Tibial artery (tissue), 4 donors: ENCODE measurements around the gene MAPK8IP2.
"Not testable (repeated sequence)": the region's sequence is repeated elsewhere in the genome, so short reads cannot be mapped to it uniquely, and the experiment has no call there.

Experiments used
- DNase-seq, 2 donors: peaks; one replicate each; pipeline ENCODE4 v3.0.0-alpha.2; 2019
- H3K27ac ChIP-seq, 2 donors: fragments of 200-600 bp; sonication (generic) in 1 of 2; 1 replicate in 1 of 2; 2 replicates in 1 of 2; pipeline ENCODE4 v1.5.1; 2018 to 2019; ENCODE audit warnings: mild to moderate bottlenecking in 1 of 2
- H3K27me3 ChIP-seq, 2 donors: fragments of 200-600 bp; sonication (generic) in 1 of 2; one replicate each; pipeline versions ENCODE4 v1.5.1 to v1.6.0; 2016 to 2019
- H3K36me3 ChIP-seq, 3 donors: fragments of 200-600 bp; sonication (generic) in 2 of 3; one replicate each; pipeline ENCODE4 v1.5.1; 2016 to 2019; ENCODE audit warnings: mild to moderate bottlenecking in 2 of 3
- H3K4me1 ChIP-seq, 4 donors: fragments of 200-600 bp; sonication (generic) in 2 of 4; 1 replicate in 3 of 4; 2 replicates in 1 of 4; pipeline ENCODE4 v1.5.1; 2016 to 2019
- H3K4me3 ChIP-seq, 2 donors: fragments of 200-600 bp; sonication (generic) in 1 of 2; 1 replicate in 1 of 2; 2 replicates in 1 of 2; pipeline ENCODE4 v1.5.1; 2018 to 2019; ENCODE audit warnings: mild to moderate bottlenecking in 2 of 2
- H3K9me3 ChIP-seq, 3 donors: fragments of 200-600 bp; sonication (generic) in 1 of 3; one replicate each; pipeline ENCODE4 v1.5.1; 2016 to 2019
- intact Hi-C: fragments of 100-400 bp; cut with DNase I; formaldehyde crosslinking; loops from one replicate; pipeline ENCODE4 v1.15.0; 2023; ENCODE audit warnings: low total_unique reads
- TF ChIP-seq, protein P1 (sequence below), 2 experiments: fragments of 200-600 bp in 1 of 2; fragments of 450-650 bp in 1 of 2; IDR thresholded peaks; one replicate each; pipeline ENCODE4 v1.5.1; 2017 to 2019; ENCODE audit warnings: antibody characterized with exemption in 2 of 2, mild to moderate bottlenecking in 1 of 2, moderate library complexity in 1 of 2

Gene MAPK8IP2

DNA sequence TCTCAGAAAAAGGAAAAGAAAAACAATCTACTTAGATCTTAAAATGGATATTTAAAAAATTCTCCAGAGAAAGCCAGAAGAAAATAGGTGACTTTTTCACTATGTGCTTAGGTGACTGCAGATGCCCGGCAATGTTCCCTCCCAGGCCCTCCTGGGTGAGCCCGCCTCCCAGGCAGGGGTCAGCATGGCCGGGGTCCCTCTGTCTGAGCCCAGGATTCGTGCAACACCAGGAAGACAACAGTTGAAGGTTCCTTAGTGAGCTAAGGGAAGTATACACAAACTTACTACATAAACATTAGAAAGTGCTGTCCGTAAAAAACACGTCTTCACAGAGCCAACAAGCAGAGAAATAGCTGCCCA lies 11.6 kb downstream of the MAPK8IP2 start:
- TF ChIP-seq, protein P1, sequence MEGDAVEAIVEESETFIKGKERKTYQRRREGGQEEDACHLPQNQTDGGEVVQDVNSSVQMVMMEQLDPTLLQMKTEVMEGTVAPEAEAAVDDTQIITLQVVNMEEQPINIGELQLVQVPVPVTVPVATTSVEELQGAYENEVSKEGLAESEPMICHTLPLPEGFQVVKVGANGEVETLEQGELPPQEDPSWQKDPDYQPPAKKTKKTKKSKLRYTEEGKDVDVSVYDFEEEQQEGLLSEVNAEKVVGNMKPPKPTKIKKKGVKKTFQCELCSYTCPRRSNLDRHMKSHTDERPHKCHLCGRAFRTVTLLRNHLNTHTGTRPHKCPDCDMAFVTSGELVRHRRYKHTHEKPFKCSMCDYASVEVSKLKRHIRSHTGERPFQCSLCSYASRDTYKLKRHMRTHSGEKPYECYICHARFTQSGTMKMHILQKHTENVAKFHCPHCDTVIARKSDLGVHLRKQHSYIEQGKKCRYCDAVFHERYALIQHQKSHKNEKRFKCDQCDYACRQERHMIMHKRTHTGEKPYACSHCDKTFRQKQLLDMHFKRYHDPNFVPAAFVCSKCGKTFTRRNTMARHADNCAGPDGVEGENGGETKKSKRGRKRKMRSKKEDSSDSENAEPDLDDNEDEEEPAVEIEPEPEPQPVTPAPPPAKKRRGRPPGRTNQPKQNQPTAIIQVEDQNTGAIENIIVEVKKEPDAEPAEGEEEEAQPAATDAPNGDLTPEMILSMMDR (IDR thresholded peaks at IDR 0.05): no peak
- Histone ChIP-seq H3K27ac (no peak overlapping the region), H3K4me3 (no peak overlapping the region), H3K9me3 (no peaks in the 10 kb centered on the region), H3K27me3 (peaks cover 0 to 63% of the 10 kb centered on the region in 2 donors), H3K4me1 (no peaks in the 10 kb centered on the region), H3K36me3 (no peaks in the 10 kb centered on the region)
- DNase-seq: no peak
- intact Hi-C loops: no loop called here

GRCh38 chr22:50612528-50613221 lies 12.1 kb downstream of the MAPK8IP2 start:
- Histone ChIP-seq H3K9me3 (no peaks in the 10 kb centered on the region), H3K27me3 (peaks cover 0 to 57% of the 10 kb centered on the region in 2 donors), H3K27ac (no peak overlapping the region), H3K4me1 (no peaks in the 10 kb centered on the region), H3K4me3 (no peak overlapping the region), H3K36me3 (no peaks in the 10 kb centered on the region)
- TF ChIP-seq, protein P1 (IDR thresholded peaks at IDR 0.05): no peak
- intact Hi-C loops: no loop called here
- DNase-seq: peak in 1 of 2 donors; percentile 48

DNA sequence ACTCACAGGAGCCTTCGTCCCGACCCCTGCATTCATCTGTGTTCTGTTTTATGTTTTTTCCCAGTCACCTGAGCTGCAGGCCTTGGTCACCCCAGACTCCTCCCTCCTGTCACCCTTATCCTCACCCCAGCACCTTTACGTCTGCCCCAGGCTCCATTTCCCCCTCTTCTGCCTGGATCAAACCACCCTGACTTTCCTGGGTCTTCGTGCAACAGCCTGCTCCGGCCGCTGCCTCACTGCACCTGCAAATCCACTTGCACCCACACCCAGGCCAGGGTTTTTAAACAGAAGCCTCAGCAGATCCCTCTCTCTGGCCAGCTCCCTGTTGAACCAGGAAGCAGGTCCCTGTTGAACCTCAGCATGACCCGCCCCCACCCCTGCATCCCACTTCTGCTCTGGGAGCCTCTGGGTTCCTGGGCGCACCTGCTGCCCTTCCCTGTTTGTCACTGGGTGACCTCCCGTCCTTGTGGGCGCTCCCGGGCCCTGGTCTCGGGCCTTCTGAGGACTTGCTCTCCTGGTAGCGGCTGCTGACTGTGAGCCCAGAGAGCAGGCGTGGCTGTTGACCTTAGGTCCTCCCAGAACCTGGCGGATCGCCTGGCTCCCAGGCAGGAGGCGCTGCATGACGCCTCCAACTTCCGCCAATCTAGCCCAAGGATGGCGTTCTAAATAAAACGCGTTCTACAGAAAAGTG lies 12.8 kb downstream of the MAPK8IP2 start:
- Histone ChIP-seq H3K36me3 (no peaks in the 10 kb centered on the region), H3K4me1 (no peaks in the 10 kb centered on the region), H3K4me3 (no peak overlapping the region), H3K27me3 (peaks cover 0 to 52% of the 10 kb centered on the region in 2 donors), H3K9me3 (no peaks in the 10 kb centered on the region), H3K27ac (no peak overlapping the region)
- TF ChIP-seq, protein P1 (IDR thresholded peaks at IDR 0.05): no peak
- intact Hi-C loops: no loop called here
- peak in 1 of 2 donors; percentile 53 for DNase-seq

DNA sequence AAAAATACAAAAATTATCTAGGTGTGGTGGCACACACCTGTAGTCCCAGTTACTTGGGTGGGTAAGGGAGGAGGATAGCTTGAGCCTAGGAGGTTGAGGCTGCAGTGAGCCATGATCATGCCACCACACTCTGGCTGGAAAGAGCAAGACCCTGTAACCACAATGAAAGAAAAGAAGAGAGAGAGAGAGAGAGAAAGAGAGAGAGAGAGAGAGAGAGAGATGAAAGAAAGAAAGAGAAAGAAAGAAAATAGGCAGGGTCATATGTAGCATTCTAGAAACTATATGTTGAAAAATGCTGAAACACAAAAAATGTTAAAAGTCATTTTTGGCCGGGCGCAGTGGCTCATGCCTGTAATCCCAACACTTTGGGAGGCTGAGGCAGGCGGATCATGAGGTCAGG lies 13.7 kb downstream of the MAPK8IP2 start:
- H3K27ac ChIP-seq, H3K4me3 ChIP-seq, H3K4me1 ChIP-seq, intact Hi-C loops, H3K36me3 ChIP-seq, H3K9me3 ChIP-seq, DNase-seq: not testable (repeated sequence)
- H3K27me3 ChIP-seq: peaks cover 0 to 53% of the 10 kb centered on the region in 2 donors

DNA sequence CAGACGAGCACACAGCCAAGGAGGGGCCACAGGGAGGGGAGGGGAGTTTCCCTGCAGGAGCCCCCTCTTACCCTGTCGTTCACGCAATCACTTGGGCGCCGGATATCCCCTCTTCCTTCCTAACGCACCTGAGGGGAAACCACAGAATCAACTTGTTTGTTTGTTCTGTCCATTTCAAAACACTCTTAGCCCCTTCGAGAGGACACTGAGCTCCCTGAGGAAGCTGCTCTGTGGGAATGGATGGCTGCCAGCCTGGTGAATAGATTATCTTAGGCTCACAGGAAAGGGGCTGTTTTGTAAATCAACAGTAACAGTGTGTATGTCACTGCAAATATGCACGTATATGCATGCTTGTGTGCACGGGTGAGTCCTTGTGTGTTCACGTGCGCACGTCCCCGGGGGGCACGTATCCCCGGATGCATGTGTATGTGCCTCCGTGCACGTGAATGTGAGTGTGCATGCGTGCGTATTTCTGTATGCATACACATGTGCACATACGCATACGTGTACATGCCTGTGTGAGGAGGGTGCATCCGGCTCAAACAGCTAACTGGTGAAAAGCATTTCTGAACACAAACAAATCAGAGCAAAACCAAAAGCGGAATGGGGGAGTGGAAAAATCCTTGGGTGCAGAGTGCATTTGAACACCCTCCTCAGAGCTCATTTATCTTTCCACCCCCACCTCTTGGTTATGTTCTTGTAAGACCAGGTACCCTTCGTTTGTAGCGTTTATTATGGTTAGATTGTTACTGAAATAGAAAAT lies 20.2 kb downstream of the MAPK8IP2 start:
- intact Hi-C loops: no loop called here
- Histone ChIP-seq H3K36me3 (peaks cover 0 to 8% (median 0%) of the 10 kb centered on the region in 3 donors), H3K27ac (no peak overlapping the region), H3K4me1 (peaks cover 0 to 16% (median 6%) of the 10 kb centered on the region in 4 donors), H3K9me3 (no peaks in the 10 kb centered on the region), H3K4me3 (no peak overlapping the region), H3K27me3 (peaks cover 0 to 26% of the 10 kb centered on the region in 2 donors)
- DNase-seq: peak in 1 of 2 donors; percentile 78
- TF ChIP-seq, protein P1 (IDR thresholded peaks at IDR 0.05): peak in 1 of 2 experiments; percentile 73
